DOHH2 (cell line): ENCODE data around the gene DUOXA2.

ENCODE experiments used
- H3F3A ChIP-seq: fragments of 200-600 bp; sonication (generic), shearing (Covaris generic); 2 replicates; pipeline ENCODE4 v1.6.0; 2016; ENCODE audit warnings: antibody characterized with exemption, mild to moderate bottlenecking; ENCODE audit not compliant: control insufficient read depth, insufficient read depth
- H3K27ac ChIP-seq: fragments of 200-600 bp; sonication (generic); 2 replicates; pipeline ENCODE4 v1.5.1; 2014; ENCODE audit warnings: low read depth, mild to moderate bottlenecking, low read length, moderate library complexity
- H3K27me3 ChIP-seq: fragments of 200-600 bp; sonication (generic); 2 replicates; pipeline ENCODE4 v1.6.1; 2014; ENCODE audit warnings: mild to moderate bottlenecking, low read length, mixed read lengths; ENCODE audit not compliant: control insufficient read depth
- H3K36me3 ChIP-seq: fragments of 200-600 bp; sonication (generic); 2 replicates; pipeline ENCODE4 v1.6.1; 2014; ENCODE audit warnings: mild to moderate bottlenecking, low read length, moderate library complexity, mixed read lengths; ENCODE audit not compliant: control insufficient read depth
- H3K4me1 ChIP-seq: fragments of 200-600 bp; sonication (generic); 2 replicates; pipeline ENCODE4 v1.6.1; 2014; ENCODE audit warnings: mild to moderate bottlenecking, low read length, mixed read lengths; ENCODE audit not compliant: control insufficient read depth
- H3K4me2 ChIP-seq: fragments of 200-600 bp; sonication (generic); 2 replicates; pipeline ENCODE4 v1.6.0; 2014; ENCODE audit warnings: mild to moderate bottlenecking, low read length, moderate library complexity
- H3K4me3 ChIP-seq: fragments of 200-600 bp; sonication (generic); 2 replicates; pipeline ENCODE4 v1.5.1; 2014; ENCODE audit warnings: mild to moderate bottlenecking, low read length, mixed read lengths
- H3K79me2 ChIP-seq: fragments of 200-600 bp; sonication (generic); 2 replicates; pipeline ENCODE4 v1.6.1; 2014; ENCODE audit warnings: mild to moderate bottlenecking, low read length, mixed read lengths; ENCODE audit not compliant: control insufficient read depth
- H3K9me2 ChIP-seq: fragments of 200-600 bp; sonication (generic); replicated peaks from 2 replicates; pipeline ENCODE4 v1.6.1; 2014; ENCODE audit warnings: mild to moderate bottlenecking, low read length, mixed read lengths; ENCODE audit not compliant: control insufficient read depth
- H3K9me3 ChIP-seq: fragments of 200-600 bp; sonication (generic); 2 replicates; pipeline ENCODE4 v1.6.1; 2014; ENCODE audit warnings: antibody characterized with exemption, low read length, mixed read lengths; ENCODE audit not compliant: control insufficient read depth, insufficient read depth
- H4K20me1 ChIP-seq: fragments of 200-600 bp; sonication (generic); 2 replicates; pipeline ENCODE4 v1.6.0; 2014; ENCODE audit warnings: low read depth, mild to moderate bottlenecking, antibody characterized with exemption, low read length, moderate library complexity; ENCODE audit not compliant: control insufficient read depth, insufficient read depth
- CTCF ChIP-seq: fragments of 200-600 bp; sonication (generic); IDR thresholded peaks from one replicate; pipeline ENCODE4 v1.5.1; 2014; ENCODE audit warnings: antibody characterized with exemption, mild to moderate bottlenecking, low read depth, low read length; ENCODE audit not compliant: poor library complexity, severe bottlenecking
- EZH2phosphoT487 ChIP-seq: fragments of 200-600 bp; sonication (generic); IDR thresholded peaks from 2 replicates; pipeline ENCODE4 v1.6.1; 2017; ENCODE audit warnings: borderline replicate concordance, mild to moderate bottlenecking, antibody characterized with exemption, low read length, moderate library complexity, mixed read lengths

Gene DUOXA2

GRCh38 chr15:45146405-45146804, 32.3 kb downstream of the DUOXA2 start:
- Histone ChIP-seq H3K9me2 (no peaks in the 10 kb centered on the region), H3K4me1 (no peaks in the 10 kb centered on the region), H3K27ac (no peak overlapping the region), H3K9me3 (no peaks in the 10 kb centered on the region), H4K20me1 (no peaks in the 10 kb centered on the region), H3K79me2 (no peaks in the 10 kb centered on the region), H3K4me2 (no peak overlapping the region), H3F3A (no peaks in the 10 kb centered on the region), H3K36me3 (no peaks in the 10 kb centered on the region), H3K4me3 (no peak overlapping the region), H3K27me3 (no peaks in the 10 kb centered on the region)
- TF ChIP-seq CTCF (no peak), EZH2phosphoT487 (no peak)

- Histone ChIP-seq H3K4me2 (no peak overlapping the region), H3K27ac (no peak overlapping the region), H3K4me1 (no peaks in the 10 kb centered on the region), H3K4me3 (no peak overlapping the region), H3K79me2 (no peaks in the 10 kb centered on the region), H3K9me2 (no peaks in the 10 kb centered on the region), H3F3A (no peaks in the 10 kb centered on the region), H3K36me3 (no peaks in the 10 kb centered on the region), H3K27me3 (no peaks in the 10 kb centered on the region), H3K9me3 (no peaks in the 10 kb centered on the region), H4K20me1 (no peaks in the 10 kb centered on the region)
- TF ChIP-seq EZH2phosphoT487 (no peak), CTCF (no peak)
These were observed 33.5 kb downstream of the DUOXA2 start for GRCh38 chr15:45147606-45148005.

GRCh38 chr15:45148076-45149059, 34.2 kb downstream of the DUOXA2 start:
- H3K4me3 ChIP-seq: no peak overlapping the region
- no peaks in the 10 kb centered on the region for H3F3A ChIP-seq
- no peaks in the 10 kb centered on the region for H3K27me3 ChIP-seq
- no peak overlapping the region for H3K27ac ChIP-seq
- no peaks in the 10 kb centered on the region for H3K36me3 ChIP-seq
- H4K20me1 ChIP-seq: no peaks in the 10 kb centered on the region
- no peaks in the 10 kb centered on the region for H3K9me3 ChIP-seq
- no peaks in the 10 kb centered on the region for H3K4me1 ChIP-seq
- no peaks in the 10 kb centered on the region for H3K9me2 ChIP-seq
- TF ChIP-seq EZH2phosphoT487: no peak
- no peak for TF ChIP-seq CTCF
- H3K79me2 ChIP-seq: no peaks in the 10 kb centered on the region
- no peak overlapping the region for H3K4me2 ChIP-seq
